Ovary (tissue), 9 donors: ENCODE results near the gene INPP5A. TPM values are rescaled to one million over a fixed set of nuclear protein-coding genes. Genes with fewer than 3 reads are reported as not detected.

Experiments used
- DNase-seq, 5 donors: peaks; one replicate each; pipeline ENCODE4 v3.0.0-alpha.2; 2019 to 2020
- H3K27ac ChIP-seq, 2 donors: fragments of 200-600 bp; one replicate each; pipeline versions ENCODE4 v1.5.1 to v1.8.0; 2019 to 2022
- H3K27me3 ChIP-seq: fragments of 200-600 bp; one replicate; pipeline ENCODE4 v1.8.0; 2022
- H3K36me3 ChIP-seq: fragments of 200-600 bp; sonication (generic); one replicate; pipeline ENCODE4 v1.5.1; 2019
- H3K4me1 ChIP-seq: one replicate; pipeline ENCODE4 v1.8.1; 2013; ENCODE audit warnings: mild to moderate bottlenecking, moderate library complexity; ENCODE audit not compliant: insufficient read depth
- H3K4me3 ChIP-seq: fragments of 200-600 bp; sonication (generic); one replicate; pipeline ENCODE4 v1.5.1; 2017
- H3K9me3 ChIP-seq, 2 donors: fragments of 200-600 bp in 1 of 2; sonication (generic) in 1 of 2; one replicate each; pipeline versions ENCODE4 v1.5.1 to v1.8.1; 2013 to 2019; ENCODE audit warnings: mild to moderate bottlenecking in 1 of 2, moderate library complexity in 1 of 2
- EP300 ChIP-seq: sonication (generic); formaldehyde crosslinking; IDR thresholded peaks from one replicate; pipeline ENCODE4 v1.6.1; 2017; ENCODE audit warnings: antibody characterized with exemption
- POLR2A ChIP-seq: fragments of 450-650 bp; IDR thresholded peaks from one replicate; pipeline ENCODE4 v1.6.1; 2017; ENCODE audit warnings: antibody characterized with exemption, mild to moderate bottlenecking, moderate library complexity
- WGBS, 3 donors: extraction: QIAGEN DNeasy Blood & Tissue Kit in 1 of 3; methylation state at CpG; one replicate each; pipeline versions ENCODE4 v1.1.5 to v1.1.7; 2013 to 2017; 5-methylcytosine and 5-hydroxymethylcytosine counted together
- intact Hi-C, 4 donors: fragments of 100-400 bp; cut with DNase I; formaldehyde crosslinking; loops; one replicate each; pipeline versions ENCODE4 v1.11.0 to v1.15.1; 2022 to 2023
- polyA plus RNA-seq, 2 donors: library from polyadenylated mRNA; stranded (reverse); fragments of 200-250 nt in 1 of 2; fragments of 350-450 nt in 1 of 2; fragmentation: Illumina TruSeq in 1 of 2; extraction: RNeasy Lipid Tissue Mini Kit (QIAGEN cat#74804) in 1 of 2; gene quantifications; one replicate each; pipeline ENCODE4 v1.2.3, GENCODE V29; 2013 to 2014
- total RNA-seq, 7 donors: library from RNA; depleted of rRNA in 2 of 7; stranded (reverse); fragments of >200 nt in 2 of 7; fragmentation: NEBNext Ultra II Directional in 3 of 7; extraction: Animal tissue kit (Norgen Biotek cat#: 25700) in 3 of 7; gene quantifications; one replicate each; pipeline versions ENCODE4 v1.1.0 to v1.2.4, GENCODE V29; 2016 to 2023
- TF ChIP-seq, protein P1 (sequence below), 3 donors: fragments of 450-650 bp in 2 of 3; fragments of 200-600 bp in 1 of 3; IDR thresholded peaks; one replicate each; pipeline versions ENCODE4 v1.5.1 to v1.8.0; 2016 to 2022; ENCODE audit warnings: antibody characterized with exemption in 3 of 3, mild to moderate bottlenecking in 1 of 3
- donor health status: DM: no; HTN: no; CAD: no; lungs with moderate emphysema.
- donor health status: DM: no; HTN: no; CAD: no.
- donor health status: Bipolar disorder and iron deficiency.
- donor health status: DM: yes; HTN: yes; CAD: no.
- donor health status: DM: no; HTN: no; CAD: no.
- donor health status: DM: yes; HTN: yes; CAD: no.

INPP5A gene
- total and polyA plus RNA-seq, 9 donors, result 19.8 to 41.2 (median 35.3) TPM

- Histone ChIP-seq H3K27ac (no peak overlapping the region), H3K36me3 (no peaks in the 10 kb centered on the region), H3K4me3 (no peak overlapping the region), H3K4me1 (peaks cover 6% of the 10 kb centered on the region), H3K9me3 (no peaks in the 10 kb centered on the region), H3K27me3 (no peaks in the 10 kb centered on the region)
- peak in 2 of 5 donors; percentile 24 for DNase-seq
- TF ChIP-seq, protein P1, sequence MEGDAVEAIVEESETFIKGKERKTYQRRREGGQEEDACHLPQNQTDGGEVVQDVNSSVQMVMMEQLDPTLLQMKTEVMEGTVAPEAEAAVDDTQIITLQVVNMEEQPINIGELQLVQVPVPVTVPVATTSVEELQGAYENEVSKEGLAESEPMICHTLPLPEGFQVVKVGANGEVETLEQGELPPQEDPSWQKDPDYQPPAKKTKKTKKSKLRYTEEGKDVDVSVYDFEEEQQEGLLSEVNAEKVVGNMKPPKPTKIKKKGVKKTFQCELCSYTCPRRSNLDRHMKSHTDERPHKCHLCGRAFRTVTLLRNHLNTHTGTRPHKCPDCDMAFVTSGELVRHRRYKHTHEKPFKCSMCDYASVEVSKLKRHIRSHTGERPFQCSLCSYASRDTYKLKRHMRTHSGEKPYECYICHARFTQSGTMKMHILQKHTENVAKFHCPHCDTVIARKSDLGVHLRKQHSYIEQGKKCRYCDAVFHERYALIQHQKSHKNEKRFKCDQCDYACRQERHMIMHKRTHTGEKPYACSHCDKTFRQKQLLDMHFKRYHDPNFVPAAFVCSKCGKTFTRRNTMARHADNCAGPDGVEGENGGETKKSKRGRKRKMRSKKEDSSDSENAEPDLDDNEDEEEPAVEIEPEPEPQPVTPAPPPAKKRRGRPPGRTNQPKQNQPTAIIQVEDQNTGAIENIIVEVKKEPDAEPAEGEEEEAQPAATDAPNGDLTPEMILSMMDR (IDR thresholded peaks at IDR 0.05), result no peak
- TF ChIP-seq POLR2A, result no peak
- no peak for TF ChIP-seq EP300
- WGBS, 3 donors, result 93 to 95% (median 94%) methylated on average over 19 to 20 of the region's 20 CpGs
- intact Hi-C loops, result loop anchor here in 1 of 4 donors (10.0 kb wide), 1 partner anchor 471 kb away; no protein-coding TSS in a partner anchor
These were observed 116.1 kb downstream of the INPP5A start for GRCh38 chr10:132653721-132654120.

- TF ChIP-seq, protein P1 (IDR thresholded peaks at IDR 0.05), result no peak
- TF ChIP-seq POLR2A (no peak), EP300 (no peak)
- Histone ChIP-seq H3K4me3 (no peak overlapping the region), H3K36me3 (no peaks in the 10 kb centered on the region), H3K27me3 (no peaks in the 10 kb centered on the region), H3K9me3 (no peaks in the 10 kb centered on the region), H3K27ac (no peak overlapping the region), H3K4me1 (peaks cover 5% of the 10 kb centered on the region)
- WGBS, 3 donors, result 84 to 90% (median 88%) methylated on average over 8 to 12 of the region's 12 CpGs
- intact Hi-C loops, result loop anchor here in 1 of 4 donors (10.0 kb wide), 1 partner anchor 471 kb away; no protein-coding TSS in a partner anchor
- DNase-seq, result peak in 2 of 5 donors; percentile 24 to 33
These were observed 116.6 kb downstream of the INPP5A start for GRCh38 chr10:132654121-132654571.

- Histone ChIP-seq H3K4me1 (peaks cover 3% of the 10 kb centered on the region), H3K9me3 (no peaks in the 10 kb centered on the region), H3K36me3 (no peaks in the 10 kb centered on the region), H3K27ac (no peak overlapping the region), H3K4me3 (no peak overlapping the region), H3K27me3 (no peaks in the 10 kb centered on the region)
- intact Hi-C loops, result loop anchor here in 1 of 4 donors (10.0 kb wide), 1 partner anchor 470 kb away; no protein-coding TSS in a partner anchor
- 62 to 65% (median 65%) methylated on average over 45 to 48 of the region's 48 CpGs for WGBS, 3 donors
- peak; percentile 41 to 80 (median 62) for DNase-seq
- TF ChIP-seq EP300, result no peak
- TF ChIP-seq, protein P1 (IDR thresholded peaks at IDR 0.05), result peak; percentile 65 to 72 (median 66)
These were observed 117.4 kb downstream of the INPP5A start for GRCh38 chr10:132654708-132655661.

- intact Hi-C loops, result loop anchor here in 1 of 4 donors (10.0 kb wide), 1 partner anchor 469 kb away; no protein-coding TSS in a partner anchor
- Histone ChIP-seq H3K36me3 (no peaks in the 10 kb centered on the region), H3K4me3 (no peak overlapping the region), H3K9me3 (no peaks in the 10 kb centered on the region), H3K27me3 (no peaks in the 10 kb centered on the region), H3K27ac (no peak overlapping the region), H3K4me1 (peaks cover 3% of the 10 kb centered on the region)
- DNase-seq, result peak in 1 of 5 donors; percentile 9
- TF ChIP-seq, protein P1 (IDR thresholded peaks at IDR 0.05), result no peak
- TF ChIP-seq EP300, result no peak
- TF ChIP-seq POLR2A, result no peak
- 85 to 88% (median 88%) methylated on average over 8 of the region's 8 CpGs for WGBS, 3 donors
These were observed 118.1 kb downstream of the INPP5A start for GRCh38 chr10:132655735-132656134.
